AG20443 (cell line): Measurements from ENCODE around the gene LHB.

Experiments
- DNase-seq: peaks from one replicate; pipeline ENCODE4 v3.0.0; 2012; ENCODE audit warnings: low spot score, mixed read lengths

LHB gene

GRCh38 chr19:48975947-48976847 lies 40.7 kb downstream of the LHB start:
- DNase-seq = no peak

DNA sequence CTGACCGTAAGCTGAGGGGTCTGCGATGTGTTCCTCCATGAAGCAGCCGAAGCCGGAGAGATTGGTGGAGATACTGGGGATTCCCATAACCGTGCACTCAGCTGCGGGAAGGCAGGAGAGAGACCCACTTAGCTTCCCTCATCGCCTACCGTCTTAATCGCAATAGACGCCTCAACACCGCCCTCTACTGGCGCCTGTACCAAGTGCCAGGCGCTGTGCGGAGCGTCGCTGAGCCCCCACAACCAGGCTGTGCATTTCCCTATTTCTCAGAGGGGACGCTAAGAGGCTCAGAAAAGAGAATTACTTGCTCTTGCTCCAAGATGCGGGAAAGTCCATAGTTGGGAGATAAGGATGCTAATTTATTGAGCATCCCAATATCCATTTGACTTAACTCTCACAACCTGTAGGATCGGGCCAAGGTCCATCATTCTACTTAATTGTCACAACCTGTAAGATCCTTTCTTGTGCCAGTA lies 45.9 kb downstream of the LHB start:
- DNase-seq = peak; percentile 74

- DNase-seq = no peak
These were observed 46.6 kb downstream of the LHB start for GRCh38 chr19:48970139-48970766.

- DNase-seq = no peak
These were observed 47.4 kb downstream of the LHB start for GRCh38 chr19:48969276-48970138.

GRCh38 chr19:48968813-48969218 lies 48.1 kb downstream of the LHB start:
- no peak for DNase-seq

DNA sequence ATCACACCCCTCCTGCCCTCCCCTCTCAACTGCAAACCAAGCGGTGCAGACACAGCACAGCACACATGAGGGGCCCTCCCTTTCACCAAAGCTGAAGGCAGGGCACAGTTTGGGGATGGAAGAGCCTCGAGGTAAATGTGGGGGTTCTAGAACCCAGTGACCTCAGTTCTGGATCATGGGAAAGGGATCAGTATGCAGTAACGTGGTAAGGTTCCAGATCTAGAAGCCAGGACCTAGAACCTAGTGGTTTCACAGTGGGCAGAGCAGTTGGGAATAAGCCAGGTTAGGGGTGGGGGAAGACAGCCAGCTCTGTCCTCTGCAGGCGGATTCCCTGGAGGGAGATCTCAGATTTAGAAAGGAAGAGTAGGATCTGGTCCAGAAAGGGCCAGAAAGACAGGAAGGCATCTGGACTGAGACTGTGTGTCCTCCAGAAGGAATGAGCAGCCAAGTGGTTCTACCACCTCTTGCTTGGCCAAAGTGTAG lies 48.7 kb downstream of the LHB start:
- DNase-seq = no peak

- peak; percentile 30 for DNase-seq
These were observed 49.3 kb downstream of the LHB start for GRCh38 chr19:48967346-48968178.

GRCh38 chr19:48966541-48967345 lies 50.1 kb downstream of the LHB start:
- no peak for DNase-seq
